ENCODE data around the gene WDR74. TPM values are rescaled to one million over a fixed set of nuclear protein-coding genes. Genes with fewer than 3 reads are reported as not detected.

Gene WDR74
- total RNA-seq, 1 experiment from 2014 or later = 110 TPM

DNA sequence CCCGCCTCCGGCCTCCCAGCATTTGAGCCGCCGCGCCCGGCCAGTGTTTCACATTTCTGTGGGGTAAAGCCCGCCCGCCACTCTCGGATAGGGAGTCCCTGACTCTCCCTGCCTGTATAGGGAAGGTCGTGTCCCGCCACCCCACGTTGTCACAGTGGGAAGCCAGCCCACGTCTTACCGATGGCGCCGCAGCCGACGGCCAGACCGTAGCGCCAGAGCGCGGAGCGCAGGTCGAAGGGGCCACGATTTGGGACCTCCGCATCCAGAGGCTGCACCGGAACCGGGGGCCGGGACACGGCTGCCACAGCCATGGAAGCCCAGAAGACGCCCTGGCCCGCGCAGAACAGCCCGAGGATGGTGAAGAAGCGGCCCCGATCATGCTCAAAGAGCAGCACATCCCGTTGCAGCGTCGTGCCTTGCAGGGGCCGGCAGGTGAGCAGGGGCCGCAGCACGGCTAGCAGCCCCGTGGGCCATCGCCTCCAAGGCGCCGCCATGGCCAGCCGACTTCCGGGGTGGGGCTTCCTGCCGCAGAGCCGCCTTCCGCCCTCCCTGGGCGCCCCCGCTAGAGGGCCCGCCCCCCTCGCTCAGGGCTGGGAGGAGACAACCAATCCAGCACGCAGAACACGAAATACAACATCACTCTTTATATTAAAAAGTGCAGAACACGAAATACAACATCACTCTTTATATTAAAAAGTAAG is 47.7 kb downstream of the WDR74 start, which contains the start of gene TMEM223 (continued):
- TF ChIP-seq NR3C1 (CRISPR knock-in tag; conservative IDR thresholded peaks at IDR 0.05; ENCODE audit: low read depth) = no peak
- TF ChIP-seq ATF1 (CRISPR knock-in tag; IDR thresholded peaks at IDR 0.05) = peak; percentile 47; the same call in 1 of the 2 replicates
- TF ChIP-seq, protein P1, sequence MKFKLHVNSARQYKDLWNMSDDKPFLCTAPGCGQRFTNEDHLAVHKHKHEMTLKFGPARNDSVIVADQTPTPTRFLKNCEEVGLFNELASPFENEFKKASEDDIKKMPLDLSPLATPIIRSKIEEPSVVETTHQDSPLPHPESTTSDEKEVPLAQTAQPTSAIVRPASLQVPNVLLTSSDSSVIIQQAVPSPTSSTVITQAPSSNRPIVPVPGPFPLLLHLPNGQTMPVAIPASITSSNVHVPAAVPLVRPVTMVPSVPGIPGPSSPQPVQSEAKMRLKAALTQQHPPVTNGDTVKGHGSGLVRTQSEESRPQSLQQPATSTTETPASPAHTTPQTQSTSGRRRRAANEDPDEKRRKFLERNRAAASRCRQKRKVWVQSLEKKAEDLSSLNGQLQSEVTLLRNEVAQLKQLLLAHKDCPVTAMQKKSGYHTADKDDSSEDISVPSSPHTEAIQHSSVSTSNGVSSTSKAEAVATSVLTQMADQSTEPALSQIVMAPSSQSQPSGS (CRISPR knock-in tag; IDR thresholded peaks at IDR 0.05; ENCODE audit: borderline replicate concordance, low read depth) = peak; percentile 48; the same call in 1 of the 2 replicates
- TF ChIP-seq, protein P2, sequence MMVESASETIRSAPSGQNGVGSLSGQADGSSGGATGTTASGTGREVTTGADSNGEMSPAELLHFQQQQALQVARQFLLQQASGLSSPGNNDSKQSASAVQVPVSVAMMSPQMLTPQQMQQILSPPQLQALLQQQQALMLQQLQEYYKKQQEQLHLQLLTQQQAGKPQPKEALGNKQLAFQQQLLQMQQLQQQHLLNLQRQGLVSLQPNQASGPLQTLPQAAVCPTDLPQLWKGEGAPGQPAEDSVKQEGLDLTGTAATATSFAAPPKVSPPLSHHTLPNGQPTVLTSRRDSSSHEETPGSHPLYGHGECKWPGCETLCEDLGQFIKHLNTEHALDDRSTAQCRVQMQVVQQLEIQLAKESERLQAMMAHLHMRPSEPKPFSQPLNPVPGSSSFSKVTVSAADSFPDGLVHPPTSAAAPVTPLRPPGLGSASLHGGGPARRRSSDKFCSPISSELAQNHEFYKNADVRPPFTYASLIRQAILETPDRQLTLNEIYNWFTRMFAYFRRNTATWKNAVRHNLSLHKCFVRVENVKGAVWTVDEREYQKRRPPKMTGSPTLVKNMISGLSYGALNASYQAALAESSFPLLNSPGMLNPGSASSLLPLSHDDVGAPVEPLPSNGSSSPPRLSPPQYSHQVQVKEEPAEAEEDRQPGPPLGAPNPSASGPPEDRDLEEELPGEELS (CRISPR knock-in tag; IDR thresholded peaks at IDR 0.05) = 0 out of 2 replicates have a peak, but pooled peaks have one; percentile 35
- TF ChIP-seq CREM (CRISPR knock-in tag; IDR thresholded peaks at IDR 0.05) = no peak
- no peak; the same call in 1 of the 2 replicates for TF ChIP-seq NR2C2 (CRISPR knock-in tag; IDR thresholded peaks at IDR 0.05)
- no peak for TF ChIP-seq MXD4 (CRISPR knock-in tag; IDR thresholded peaks at IDR 0.05; ENCODE audit: borderline replicate concordance)
- TF ChIP-seq NFATC4 (CRISPR knock-in tag; IDR thresholded peaks at IDR 0.05) = peak; percentile 69; the same call in 1 of the 2 replicates
- TF ChIP-seq KAT7 (CRISPR knock-in tag; IDR thresholded peaks at IDR 0.05; ENCODE audit: borderline replicate concordance) = 0 out of 2 replicates have a peak, but pooled peaks have one; percentile 76
- TF ChIP-seq CBFB (CRISPR knock-in tag; IDR thresholded peaks at IDR 0.05; ENCODE audit: low read depth) = no peak
- TF ChIP-seq ZNF138 (CRISPR knock-in tag; conservative IDR thresholded peaks at IDR 0.05) = no peak
- TF ChIP-seq ZBTB21 (CRISPR knock-in tag; IDR thresholded peaks at IDR 0.05; ENCODE audit: borderline replicate concordance) = no peak
- TF ChIP-seq, protein P3, sequence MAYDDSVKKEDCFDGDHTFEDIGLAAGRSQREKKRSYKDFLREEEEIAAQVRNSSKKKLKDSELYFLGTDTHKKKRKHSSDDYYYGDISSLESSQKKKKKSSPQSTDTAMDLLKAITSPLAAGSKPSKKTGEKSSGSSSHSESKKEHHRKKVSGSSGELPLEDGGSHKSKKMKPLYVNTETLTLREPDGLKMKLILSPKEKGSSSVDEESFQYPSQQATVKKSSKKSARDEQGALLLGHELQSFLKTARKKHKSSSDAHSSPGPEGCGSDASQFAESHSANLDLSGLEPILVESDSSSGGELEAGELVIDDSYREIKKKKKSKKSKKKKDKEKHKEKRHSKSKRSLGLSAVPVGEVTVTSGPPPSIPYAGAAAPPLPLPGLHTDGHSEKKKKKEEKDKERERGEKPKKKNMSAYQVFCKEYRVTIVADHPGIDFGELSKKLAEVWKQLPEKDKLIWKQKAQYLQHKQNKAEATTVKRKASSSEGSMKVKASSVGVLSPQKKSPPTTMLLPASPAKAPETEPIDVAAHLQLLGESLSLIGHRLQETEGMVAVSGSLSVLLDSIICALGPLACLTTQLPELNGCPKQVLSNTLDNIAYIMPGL (CRISPR knock-in tag; IDR thresholded peaks at IDR 0.05) = peak; percentile 78; the same call in 1 of the 2 replicates
- TF ChIP-seq, protein P4, sequence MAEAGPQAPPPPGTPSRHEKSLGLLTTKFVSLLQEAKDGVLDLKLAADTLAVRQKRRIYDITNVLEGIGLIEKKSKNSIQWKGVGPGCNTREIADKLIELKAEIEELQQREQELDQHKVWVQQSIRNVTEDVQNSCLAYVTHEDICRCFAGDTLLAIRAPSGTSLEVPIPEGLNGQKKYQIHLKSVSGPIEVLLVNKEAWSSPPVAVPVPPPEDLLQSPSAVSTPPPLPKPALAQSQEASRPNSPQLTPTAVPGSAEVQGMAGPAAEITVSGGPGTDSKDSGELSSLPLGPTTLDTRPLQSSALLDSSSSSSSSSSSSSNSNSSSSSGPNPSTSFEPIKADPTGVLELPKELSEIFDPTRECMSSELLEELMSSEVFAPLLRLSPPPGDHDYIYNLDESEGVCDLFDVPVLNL (CRISPR knock-in tag; IDR thresholded peaks at IDR 0.05; ENCODE audit: borderline replicate concordance, low read depth) = no peak
- TF ChIP-seq TP53 (CRISPR knock-in tag; IDR thresholded peaks at IDR 0.05) = peak; percentile 60; the same call in 1 of the 2 replicates
- TF ChIP-seq, protein P5, sequence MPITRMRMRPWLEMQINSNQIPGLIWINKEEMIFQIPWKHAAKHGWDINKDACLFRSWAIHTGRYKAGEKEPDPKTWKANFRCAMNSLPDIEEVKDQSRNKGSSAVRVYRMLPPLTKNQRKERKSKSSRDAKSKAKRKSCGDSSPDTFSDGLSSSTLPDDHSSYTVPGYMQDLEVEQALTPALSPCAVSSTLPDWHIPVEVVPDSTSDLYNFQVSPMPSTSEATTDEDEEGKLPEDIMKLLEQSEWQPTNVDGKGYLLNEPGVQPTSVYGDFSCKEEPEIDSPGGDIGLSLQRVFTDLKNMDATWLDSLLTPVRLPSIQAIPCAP (CRISPR knock-in tag; IDR thresholded peaks at IDR 0.05) = peak; percentile 56
- TF ChIP-seq, protein P6, sequence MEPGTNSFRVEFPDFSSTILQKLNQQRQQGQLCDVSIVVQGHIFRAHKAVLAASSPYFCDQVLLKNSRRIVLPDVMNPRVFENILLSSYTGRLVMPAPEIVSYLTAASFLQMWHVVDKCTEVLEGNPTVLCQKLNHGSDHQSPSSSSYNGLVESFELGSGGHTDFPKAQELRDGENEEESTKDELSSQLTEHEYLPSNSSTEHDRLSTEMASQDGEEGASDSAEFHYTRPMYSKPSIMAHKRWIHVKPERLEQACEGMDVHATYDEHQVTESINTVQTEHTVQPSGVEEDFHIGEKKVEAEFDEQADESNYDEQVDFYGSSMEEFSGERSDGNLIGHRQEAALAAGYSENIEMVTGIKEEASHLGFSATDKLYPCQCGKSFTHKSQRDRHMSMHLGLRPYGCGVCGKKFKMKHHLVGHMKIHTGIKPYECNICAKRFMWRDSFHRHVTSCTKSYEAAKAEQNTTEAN (CRISPR knock-in tag; IDR thresholded peaks at IDR 0.05) = peak; percentile 76; the same call in 1 of the 2 replicates
- TF ChIP-seq, protein P7, sequence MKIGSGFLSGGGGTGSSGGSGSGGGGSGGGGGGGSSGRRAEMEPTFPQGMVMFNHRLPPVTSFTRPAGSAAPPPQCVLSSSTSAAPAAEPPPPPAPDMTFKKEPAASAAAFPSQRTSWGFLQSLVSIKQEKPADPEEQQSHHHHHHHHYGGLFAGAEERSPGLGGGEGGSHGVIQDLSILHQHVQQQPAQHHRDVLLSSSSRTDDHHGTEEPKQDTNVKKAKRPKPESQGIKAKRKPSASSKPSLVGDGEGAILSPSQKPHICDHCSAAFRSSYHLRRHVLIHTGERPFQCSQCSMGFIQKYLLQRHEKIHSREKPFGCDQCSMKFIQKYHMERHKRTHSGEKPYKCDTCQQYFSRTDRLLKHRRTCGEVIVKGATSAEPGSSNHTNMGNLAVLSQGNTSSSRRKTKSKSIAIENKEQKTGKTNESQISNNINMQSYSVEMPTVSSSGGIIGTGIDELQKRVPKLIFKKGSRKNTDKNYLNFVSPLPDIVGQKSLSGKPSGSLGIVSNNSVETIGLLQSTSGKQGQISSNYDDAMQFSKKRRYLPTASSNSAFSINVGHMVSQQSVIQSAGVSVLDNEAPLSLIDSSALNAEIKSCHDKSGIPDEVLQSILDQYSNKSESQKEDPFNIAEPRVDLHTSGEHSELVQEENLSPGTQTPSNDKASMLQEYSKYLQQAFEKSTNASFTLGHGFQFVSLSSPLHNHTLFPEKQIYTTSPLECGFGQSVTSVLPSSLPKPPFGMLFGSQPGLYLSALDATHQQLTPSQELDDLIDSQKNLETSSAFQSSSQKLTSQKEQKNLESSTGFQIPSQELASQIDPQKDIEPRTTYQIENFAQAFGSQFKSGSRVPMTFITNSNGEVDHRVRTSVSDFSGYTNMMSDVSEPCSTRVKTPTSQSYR (CRISPR knock-in tag; IDR thresholded peaks at IDR 0.05) = peak; percentile 63; the same call in 1 of the 2 replicates
- no peak for TF ChIP-seq ZNF671 (CRISPR knock-in tag; IDR thresholded peaks at IDR 0.05)
- 0 out of 2 replicates have a peak, but pooled peaks have one; percentile 30 for TF ChIP-seq ZNF317 (CRISPR knock-in tag; IDR thresholded peaks at IDR 0.05; ENCODE audit: borderline replicate concordance, low read depth)
- no peak for TF ChIP-seq JUN (CRISPR knock-in tag; IDR thresholded peaks at IDR 0.05)
- TF ChIP-seq, protein P8, sequence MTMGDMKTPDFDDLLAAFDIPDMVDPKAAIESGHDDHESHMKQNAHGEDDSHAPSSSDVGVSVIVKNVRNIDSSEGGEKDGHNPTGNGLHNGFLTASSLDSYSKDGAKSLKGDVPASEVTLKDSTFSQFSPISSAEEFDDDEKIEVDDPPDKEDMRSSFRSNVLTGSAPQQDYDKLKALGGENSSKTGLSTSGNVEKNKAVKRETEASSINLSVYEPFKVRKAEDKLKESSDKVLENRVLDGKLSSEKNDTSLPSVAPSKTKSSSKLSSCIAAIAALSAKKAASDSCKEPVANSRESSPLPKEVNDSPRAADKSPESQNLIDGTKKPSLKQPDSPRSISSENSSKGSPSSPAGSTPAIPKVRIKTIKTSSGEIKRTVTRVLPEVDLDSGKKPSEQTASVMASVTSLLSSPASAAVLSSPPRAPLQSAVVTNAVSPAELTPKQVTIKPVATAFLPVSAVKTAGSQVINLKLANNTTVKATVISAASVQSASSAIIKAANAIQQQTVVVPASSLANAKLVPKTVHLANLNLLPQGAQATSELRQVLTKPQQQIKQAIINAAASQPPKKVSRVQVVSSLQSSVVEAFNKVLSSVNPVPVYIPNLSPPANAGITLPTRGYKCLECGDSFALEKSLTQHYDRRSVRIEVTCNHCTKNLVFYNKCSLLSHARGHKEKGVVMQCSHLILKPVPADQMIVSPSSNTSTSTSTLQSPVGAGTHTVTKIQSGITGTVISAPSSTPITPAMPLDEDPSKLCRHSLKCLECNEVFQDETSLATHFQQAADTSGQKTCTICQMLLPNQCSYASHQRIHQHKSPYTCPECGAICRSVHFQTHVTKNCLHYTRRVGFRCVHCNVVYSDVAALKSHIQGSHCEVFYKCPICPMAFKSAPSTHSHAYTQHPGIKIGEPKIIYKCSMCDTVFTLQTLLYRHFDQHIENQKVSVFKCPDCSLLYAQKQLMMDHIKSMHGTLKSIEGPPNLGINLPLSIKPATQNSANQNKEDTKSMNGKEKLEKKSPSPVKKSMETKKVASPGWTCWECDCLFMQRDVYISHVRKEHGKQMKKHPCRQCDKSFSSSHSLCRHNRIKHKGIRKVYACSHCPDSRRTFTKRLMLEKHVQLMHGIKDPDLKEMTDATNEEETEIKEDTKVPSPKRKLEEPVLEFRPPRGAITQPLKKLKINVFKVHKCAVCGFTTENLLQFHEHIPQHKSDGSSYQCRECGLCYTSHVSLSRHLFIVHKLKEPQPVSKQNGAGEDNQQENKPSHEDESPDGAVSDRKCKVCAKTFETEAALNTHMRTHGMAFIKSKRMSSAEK (CRISPR knock-in tag; IDR thresholded peaks at IDR 0.05; ENCODE audit: borderline replicate concordance) = no peak

All from WTC11 (cell line).